Peyer's patch (tissue), 4 donors: ENCODE data around the gene NVL.

ENCODE experiments used
- POLR2A ChIP-seq, 2 donors: fragments of 450-650 bp; IDR thresholded peaks; one replicate each; pipeline ENCODE4 v1.5.1; 2017; ENCODE audit warnings: antibody characterized with exemption in 2 of 2, mild to moderate bottlenecking in 2 of 2, moderate library complexity in 2 of 2
- TF ChIP-seq, protein P1 (sequence below), 6 experiments: fragments of 450-650 bp in 4 of 6; fragments of 200-600 bp in 2 of 6; sonication (generic) in 1 of 6; IDR thresholded peaks; one replicate each; pipeline ENCODE4 v1.5.1; 2017 to 2019; ENCODE audit warnings: antibody characterized with exemption in 6 of 6, mild to moderate bottlenecking in 3 of 6, moderate library complexity in 1 of 6

DNA sequence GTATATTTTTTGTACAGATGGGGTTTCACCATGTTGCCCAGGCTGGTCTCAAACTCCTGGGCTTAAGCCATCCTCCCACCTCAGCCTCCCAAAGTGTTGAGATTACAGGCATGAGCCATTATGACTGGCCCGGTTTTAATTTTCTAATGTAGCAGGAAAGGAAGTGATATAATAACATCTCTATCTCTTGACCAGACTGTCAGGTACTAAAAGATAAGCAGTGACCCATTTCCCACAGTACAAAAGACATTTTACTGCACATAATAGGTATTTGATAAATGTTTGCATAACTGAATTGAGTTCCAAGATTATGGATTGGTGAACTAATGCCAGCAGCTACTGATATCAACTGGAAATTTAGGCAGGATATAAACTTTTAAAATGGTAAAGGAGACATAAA, 4.0 kb downstream of the NVL start:
- no peak for TF ChIP-seq POLR2A (IDR thresholded peaks at IDR 0.05)
- TF ChIP-seq, protein P1, sequence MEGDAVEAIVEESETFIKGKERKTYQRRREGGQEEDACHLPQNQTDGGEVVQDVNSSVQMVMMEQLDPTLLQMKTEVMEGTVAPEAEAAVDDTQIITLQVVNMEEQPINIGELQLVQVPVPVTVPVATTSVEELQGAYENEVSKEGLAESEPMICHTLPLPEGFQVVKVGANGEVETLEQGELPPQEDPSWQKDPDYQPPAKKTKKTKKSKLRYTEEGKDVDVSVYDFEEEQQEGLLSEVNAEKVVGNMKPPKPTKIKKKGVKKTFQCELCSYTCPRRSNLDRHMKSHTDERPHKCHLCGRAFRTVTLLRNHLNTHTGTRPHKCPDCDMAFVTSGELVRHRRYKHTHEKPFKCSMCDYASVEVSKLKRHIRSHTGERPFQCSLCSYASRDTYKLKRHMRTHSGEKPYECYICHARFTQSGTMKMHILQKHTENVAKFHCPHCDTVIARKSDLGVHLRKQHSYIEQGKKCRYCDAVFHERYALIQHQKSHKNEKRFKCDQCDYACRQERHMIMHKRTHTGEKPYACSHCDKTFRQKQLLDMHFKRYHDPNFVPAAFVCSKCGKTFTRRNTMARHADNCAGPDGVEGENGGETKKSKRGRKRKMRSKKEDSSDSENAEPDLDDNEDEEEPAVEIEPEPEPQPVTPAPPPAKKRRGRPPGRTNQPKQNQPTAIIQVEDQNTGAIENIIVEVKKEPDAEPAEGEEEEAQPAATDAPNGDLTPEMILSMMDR (IDR thresholded peaks at IDR 0.05): no peak
